ENCODE results near the gene TMEM235. TPM values are rescaled to one million over a fixed set of nuclear protein-coding genes. Genes with fewer than 3 reads are reported as not detected.
A peak's percentile ranks its signal among the peaks of the same experiment; 100 is the strongest.

The TMEM235 gene
- polyA plus RNA-seq, 1 donor = not detected

- DNase-seq (ENCODE audit: low read depth) = no peak
Observed at GRCh38 chr17:78272181-78272913, 40.9 kb downstream of the TMEM235 start.

- no peak for DNase-seq (ENCODE audit: low read depth)
Observed at GRCh38 chr17:78272914-78273258, 41.5 kb downstream of the TMEM235 start.

DNA sequence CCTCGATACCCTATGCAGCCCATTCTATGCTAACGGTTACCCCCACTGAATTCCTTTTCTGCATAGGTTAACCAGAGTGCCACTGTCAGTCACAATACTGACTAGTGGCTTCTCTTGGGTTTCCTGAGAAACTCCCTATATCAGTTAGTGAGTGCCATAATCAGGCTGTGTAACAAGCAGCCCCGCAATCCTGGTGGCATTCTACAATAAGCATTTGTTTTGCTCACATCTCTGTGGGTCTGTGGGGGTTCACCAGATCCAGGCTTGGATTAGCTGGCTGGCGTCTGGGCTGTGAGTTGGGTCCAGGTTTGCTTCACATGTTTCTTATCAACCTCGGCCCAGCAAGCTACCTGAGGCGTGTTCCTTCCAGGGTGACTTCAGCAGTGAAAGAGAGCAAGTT is 42.4 kb downstream of the TMEM235 start:
- DNase-seq (ENCODE audit: low read depth) = no peak

DNA sequence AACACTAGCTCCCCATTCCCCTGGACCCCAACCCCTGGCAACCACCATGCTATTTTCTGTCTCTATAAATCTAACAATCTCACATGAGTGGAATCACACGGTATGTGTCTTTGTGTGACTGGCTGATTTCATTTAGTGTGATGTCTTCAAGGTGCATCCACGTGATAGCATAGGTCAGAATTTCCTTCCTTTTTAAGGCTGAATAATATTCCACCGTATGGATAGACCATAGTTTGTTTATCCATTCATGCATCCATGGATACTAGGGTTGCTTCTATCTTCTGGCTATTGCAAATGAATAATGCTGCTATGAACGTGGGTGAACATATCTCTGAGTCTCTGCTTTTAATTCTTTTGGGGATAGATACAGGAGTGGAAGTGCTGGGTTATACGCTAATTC is 43.9 kb downstream of the TMEM235 start:
- DNase-seq (ENCODE audit: low read depth) = no peak

DNA sequence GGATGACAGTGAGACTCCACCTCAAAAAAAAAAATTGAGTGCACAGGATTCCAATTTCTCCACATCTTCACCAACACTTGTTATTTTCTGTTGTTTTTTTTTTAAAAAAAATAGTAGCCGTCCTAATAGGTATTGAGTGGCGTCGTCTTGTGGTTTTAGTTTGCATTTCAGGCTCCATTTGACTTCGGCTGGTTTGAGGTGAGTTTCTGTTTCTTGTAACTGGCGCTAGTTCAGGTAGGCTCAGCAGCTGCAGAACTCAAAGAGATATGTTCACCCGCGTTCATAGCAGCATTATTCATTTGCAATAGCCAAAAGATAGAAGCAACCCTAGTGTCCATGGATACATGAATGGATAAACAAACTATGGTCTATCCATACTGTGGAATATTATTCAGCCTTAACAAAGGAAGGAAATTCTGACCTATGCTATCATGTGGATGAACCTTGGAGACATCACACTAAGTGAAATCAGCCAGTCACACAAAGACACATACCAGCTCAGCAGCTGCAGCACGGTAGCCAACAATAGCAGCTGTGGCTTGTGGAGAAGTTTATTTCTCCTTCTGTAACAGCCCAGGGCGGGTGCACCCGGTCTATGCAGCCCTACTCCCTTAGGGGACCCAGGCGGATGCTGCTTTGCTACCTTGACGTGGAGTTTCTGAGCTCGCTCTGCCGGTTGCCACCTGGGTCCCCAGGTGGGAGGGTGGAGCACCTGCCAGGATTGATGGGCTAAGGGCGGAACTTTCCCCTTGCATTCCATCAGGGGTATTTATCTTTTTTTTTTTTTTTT is 44.9 kb downstream of the TMEM235 start:
- DNase-seq (ENCODE audit: low read depth) = no peak

DNA sequence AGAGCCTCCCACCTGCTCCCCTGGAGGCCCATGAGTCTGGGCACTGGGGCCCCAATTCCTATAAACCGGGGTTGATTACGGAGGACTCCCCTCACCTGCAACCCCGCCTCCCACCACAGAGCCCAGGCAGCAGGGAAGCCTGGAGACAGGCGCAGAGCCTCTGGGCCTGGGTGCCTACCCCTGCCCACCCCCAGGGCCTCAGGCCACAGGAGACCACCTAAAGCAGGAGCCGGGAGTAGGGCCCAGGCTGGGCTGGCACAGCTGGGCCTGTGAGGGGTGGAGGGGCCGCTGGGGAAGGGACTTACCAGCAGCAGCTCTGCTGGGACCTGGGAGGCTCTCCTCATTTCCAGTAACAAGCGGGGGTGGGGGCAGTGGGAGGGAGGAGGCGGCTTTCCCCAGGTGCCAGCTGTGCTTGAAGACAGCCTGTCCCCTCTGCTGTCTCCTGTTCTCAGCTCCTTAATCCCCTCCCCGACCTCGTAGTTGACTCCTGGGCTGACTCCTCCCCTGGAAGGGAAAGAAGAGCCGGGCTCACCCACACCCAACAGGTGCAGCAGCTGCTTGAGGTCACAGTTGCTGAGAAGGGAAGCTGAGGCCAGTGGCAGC is 46.8 kb downstream of the TMEM235 start:
- no peak for DNase-seq (ENCODE audit: low read depth)

- DNase-seq (ENCODE audit: low read depth) = no peak
Observed at GRCh38 chr17:78279360-78279990, 48.0 kb downstream of the TMEM235 start.

DNA sequence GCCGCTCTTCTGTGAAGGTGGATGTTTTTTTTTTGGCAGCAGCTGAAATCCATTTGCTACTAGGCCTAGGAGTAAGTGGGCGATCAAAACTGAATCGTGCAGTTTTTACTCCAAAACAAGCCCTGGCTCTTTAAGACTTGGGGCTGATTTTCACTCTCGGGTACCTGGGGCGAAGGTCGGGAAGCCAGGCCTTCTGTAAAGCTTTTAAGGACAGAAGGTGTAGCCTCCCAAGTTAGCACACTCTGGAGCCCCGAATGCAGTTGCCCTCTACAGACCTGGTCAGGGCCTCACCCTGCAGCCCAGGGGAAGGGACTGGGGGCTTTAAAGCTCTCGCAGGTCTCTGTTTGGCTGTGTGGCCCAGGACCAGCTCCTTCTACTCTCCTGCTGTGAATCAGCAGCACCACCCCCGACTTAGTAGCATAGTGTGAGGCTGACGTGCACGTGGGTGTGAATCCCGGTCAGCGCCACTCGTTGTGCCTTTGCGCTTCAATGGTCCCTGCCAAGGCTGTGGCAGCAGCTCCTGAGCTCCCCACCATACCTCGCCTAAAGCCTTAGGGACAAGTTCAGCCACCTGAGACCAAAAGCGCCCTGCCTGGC is 49.9 kb downstream of the TMEM235 start:
- no peak for DNase-seq (ENCODE audit: low read depth)

- DNase-seq (ENCODE audit: low read depth) = no peak
Observed at GRCh38 chr17:78284146-78284545, 52.7 kb downstream of the TMEM235 start.

DNA sequence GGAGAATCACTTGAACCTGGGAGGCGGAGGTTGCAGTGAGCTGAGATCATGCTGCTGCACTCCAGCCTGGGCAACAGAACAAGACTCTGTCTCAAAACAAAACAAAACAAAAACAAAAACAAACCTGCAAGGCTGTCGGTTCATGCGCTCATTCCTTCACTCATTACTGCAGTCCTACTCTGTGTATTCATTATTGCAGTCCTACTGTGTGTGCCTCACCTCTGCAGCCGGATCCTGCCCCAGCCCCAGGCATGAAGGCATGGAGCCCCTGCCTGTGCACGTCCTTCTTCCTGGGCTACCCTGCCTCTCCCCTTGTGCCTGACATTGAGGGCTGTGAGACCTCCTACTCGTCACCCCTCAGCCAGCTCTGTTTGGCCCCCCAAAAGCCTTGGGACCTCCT is 57.6 kb downstream of the TMEM235 start:
- DNase-seq (ENCODE audit: low read depth) = no peak

- DNase-seq (ENCODE audit: low read depth) = peak; percentile 62
Observed at GRCh38 chr17:78289802-78290363, 58.5 kb downstream of the TMEM235 start.

Other genes starting within 250 kb of the TMEM235 start
- 25.1 TPM for gene TMC6, start 102.9 kb upstream of the TMEM235 start, polyA plus RNA-seq (ENCODE audit: insufficient read length)
- 3.3 TPM for gene TMC8, start 100.9 kb upstream of the TMEM235 start, polyA plus RNA-seq (ENCODE audit: insufficient read length)
- gene C17orf99, start 85.2 kb upstream of the TMEM235 start, polyA plus RNA-seq (ENCODE audit: insufficient read length) = 1.1 TPM
- 105 TPM for gene SYNGR2, start 63.0 kb upstream of the TMEM235 start, polyA plus RNA-seq (ENCODE audit: insufficient read length)
- gene TK1, start 44.6 kb upstream of the TMEM235 start, polyA plus RNA-seq (ENCODE audit: insufficient read length) = 17.8 TPM
- gene AFMID, start 44.3 kb upstream of the TMEM235 start, polyA plus RNA-seq (ENCODE audit: insufficient read length) = 36.7 TPM
- gene BIRC5, start 17.4 kb upstream of the TMEM235 start, polyA plus RNA-seq (ENCODE audit: insufficient read length) = 12.2 TPM
- gene SOCS3, start 128.4 kb downstream of the TMEM235 start, polyA plus RNA-seq (ENCODE audit: insufficient read length) = 6.2 TPM
- gene PGS1, start 147.0 kb downstream of the TMEM235 start, polyA plus RNA-seq (ENCODE audit: insufficient read length) = 26.3 TPM